ENCODE results near the gene SLFN11.
A peak's percentile ranks its signal among the peaks of the same experiment; 100 is the strongest.
"Not testable (repeated sequence)": the region's sequence is repeated elsewhere in the genome, so short reads cannot be mapped to it uniquely, and the experiment has no call there.

Gene SLFN11

DNA sequence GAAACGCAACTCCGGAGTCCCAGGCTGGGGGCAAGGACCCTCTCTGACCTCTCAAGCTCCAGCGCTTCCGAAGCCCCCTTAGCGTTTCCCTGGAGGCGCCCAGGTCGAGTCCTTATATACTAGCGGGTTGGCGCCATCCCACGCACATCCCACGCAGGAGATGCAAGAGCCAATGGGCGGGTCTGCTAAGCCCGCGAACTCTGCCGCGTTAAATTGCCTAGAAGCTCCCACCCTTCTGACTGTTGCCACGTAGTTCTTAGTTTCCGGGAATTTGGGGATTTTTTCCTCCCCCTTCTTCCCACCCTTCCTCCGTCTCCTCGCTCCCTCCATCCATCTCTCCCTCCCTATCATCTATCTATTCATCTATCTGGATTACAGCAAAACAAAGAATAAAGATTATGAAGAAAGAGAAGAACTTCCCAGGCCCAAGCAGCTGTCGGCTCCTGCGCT lies at the start of gene SLFN11:
Gene SLFN11 (minus strand): TSS at position 88 of the 450 bp plus-strand sequence. CDS start 9,814 bp downstream, outside the sequence.
- DNase-seq (ENCODE audit: low spot score) = peak; percentile 76

DNA sequence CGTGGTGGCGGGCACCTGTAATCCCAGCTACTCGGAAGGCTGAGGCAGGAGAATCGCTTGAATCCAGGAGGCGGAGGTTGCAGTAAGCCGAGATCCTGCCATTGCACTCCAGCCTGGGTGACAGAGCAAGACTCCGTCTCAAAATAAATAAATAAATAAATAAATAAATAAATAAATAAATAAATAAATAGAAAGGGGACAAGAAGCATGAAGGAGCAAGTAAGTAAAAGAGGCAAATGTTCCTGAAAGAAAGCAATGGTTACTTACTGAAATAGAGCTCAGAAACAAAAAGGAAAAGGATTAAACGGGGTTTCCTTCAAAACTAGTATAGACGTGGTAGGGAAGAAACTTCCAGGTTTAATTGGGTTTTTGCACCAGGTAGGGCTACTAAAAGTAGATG lies 47.6 kb upstream of the SLFN11 start:
- DNase-seq (ENCODE audit: low spot score) = not testable (repeated sequence)

- no peak for DNase-seq (ENCODE audit: low spot score)
Measured at GRCh38 chr17:35416659-35417058, 43.2 kb upstream of the SLFN11 start.

GRCh38 chr17:35414707-35415106 lies 41.3 kb upstream of the SLFN11 start:
- DNase-seq (ENCODE audit: low spot score) = not testable (repeated sequence)

DNA sequence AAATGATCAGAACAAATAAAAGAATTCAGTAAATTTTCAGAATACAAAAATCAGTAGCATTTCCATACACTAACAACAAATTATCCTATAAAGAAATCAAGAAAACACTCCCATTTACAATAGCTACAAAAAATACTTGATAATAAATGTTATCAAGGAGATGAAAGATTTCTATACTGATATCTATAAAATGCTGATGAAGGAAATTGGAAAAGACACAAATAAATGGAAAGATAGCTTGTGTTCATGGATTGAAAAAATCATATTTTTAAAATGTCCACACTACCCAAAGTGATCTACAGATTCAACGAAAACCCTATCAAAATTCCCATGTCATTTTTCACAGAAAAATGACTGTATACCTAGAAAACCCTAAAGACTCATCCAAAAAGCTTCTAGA lies 40.8 kb upstream of the SLFN11 start:
- no peak for DNase-seq (ENCODE audit: low spot score)

DNA sequence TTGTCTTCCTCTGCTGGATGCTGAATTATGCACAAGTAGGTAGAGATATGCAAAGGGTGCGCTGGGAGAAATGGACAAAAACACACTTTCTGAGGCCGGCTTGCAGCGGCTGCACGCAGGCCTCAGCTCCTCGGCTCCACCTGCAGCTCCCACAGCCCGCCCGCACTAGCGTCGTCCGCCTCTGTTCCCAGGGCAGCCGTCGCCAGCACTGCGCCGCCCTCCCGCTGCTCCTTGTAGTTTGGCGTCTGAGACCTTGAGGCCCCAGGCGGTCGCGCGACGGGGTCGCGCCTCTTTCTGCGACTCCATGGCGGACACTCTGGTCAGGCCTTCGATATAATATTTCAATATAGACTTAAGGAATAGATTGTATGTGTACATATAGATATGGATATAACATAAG lies 34.1 kb upstream of the SLFN11 start:
- DNase-seq (ENCODE audit: low spot score) = no peak

- no peak for DNase-seq (ENCODE audit: low spot score)
Measured at GRCh38 chr17:35406568-35406967, 33.1 kb upstream of the SLFN11 start.

- DNase-seq (ENCODE audit: low spot score) = peak; percentile 51
Measured at GRCh38 chr17:35404360-35404759, 30.9 kb upstream of the SLFN11 start.

GRCh38 chr17:35393783-35394182 lies 20.4 kb upstream of the SLFN11 start:
- DNase-seq (ENCODE audit: low spot score) = not testable (repeated sequence)

- no peak for DNase-seq (ENCODE audit: low spot score)
Measured at GRCh38 chr17:35390663-35391062, 17.2 kb upstream of the SLFN11 start.

GRCh38 chr17:35390156-35390555 lies 16.7 kb upstream of the SLFN11 start:
- no peak for DNase-seq (ENCODE audit: low spot score)

DNA sequence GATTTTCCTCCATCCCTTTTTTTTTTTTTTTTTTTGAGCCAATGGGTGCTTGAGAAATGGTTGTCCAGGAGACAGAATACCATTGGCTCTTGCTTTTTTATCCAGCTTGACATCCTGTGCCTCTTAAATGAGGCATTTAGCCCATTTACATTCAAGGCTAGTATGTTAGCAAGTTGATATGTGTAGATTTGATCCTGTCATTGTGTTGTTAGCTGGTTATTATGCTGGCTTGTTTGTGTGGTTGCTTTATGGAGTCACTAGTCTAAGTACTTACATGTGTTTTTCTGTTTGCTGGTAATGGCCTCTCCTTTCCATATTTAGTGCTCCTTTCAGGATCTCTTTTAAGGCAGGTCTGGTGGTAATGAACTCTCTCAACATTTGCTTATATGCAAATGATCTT lies 14.1 kb upstream of the SLFN11 start:
- no peak for DNase-seq (ENCODE audit: low spot score)

- DNase-seq (ENCODE audit: low spot score) = no peak
Measured at GRCh38 chr17:35377706-35378105, 4.3 kb upstream of the SLFN11 start.

GRCh38 chr17:35377068-35377467 lies 3.6 kb upstream of the SLFN11 start:
- no peak for DNase-seq (ENCODE audit: low spot score)

- no peak for DNase-seq (ENCODE audit: low spot score)
Measured at GRCh38 chr17:35376245-35376644, 2.8 kb upstream of the SLFN11 start.

GRCh38 chr17:35374766-35375344 lies 1.4 kb upstream of the SLFN11 start:
- DNase-seq (ENCODE audit: low spot score) = no peak

DNA sequence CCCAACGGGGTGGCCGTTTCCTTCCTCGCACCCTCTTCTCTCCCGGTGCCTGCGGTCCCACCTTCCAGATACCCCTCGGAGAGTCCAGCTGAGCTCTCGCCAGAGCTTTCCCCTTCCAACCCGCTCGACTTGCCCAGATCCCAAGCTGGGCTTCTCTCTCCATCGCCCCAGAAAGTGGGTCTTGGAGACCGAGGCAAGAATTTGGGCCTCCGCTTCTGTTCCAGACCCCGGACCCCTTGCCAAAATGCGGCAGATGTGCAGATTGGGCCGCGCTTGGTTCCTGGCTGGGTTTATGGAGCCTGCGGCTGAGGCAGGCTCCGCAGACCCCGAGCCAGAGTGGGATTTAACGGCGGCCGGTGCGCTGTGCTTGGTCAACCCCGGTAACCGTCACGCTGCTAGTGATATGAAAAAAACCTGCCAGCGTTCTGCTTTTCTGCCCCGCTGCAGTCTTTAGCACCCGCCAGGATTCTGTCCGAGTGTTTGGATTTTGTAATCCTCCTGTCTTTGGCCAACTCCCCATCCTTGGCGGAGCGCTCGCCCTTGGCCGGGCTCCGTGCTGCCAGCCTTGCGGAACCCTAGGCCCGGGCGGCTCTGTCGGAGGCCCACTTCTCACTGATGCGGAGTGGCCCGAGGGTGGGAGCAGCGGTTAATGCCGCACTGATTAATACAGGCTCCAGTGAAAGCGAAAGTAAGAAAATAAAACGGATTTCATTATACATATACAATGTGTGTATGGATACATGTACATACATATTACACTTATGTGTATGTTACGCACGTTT lies 754 bp upstream of the SLFN11 start:
- peak; percentile 39 for DNase-seq (ENCODE audit: low spot score)

GRCh38 chr17:35372846-35373533 lies 431 bp downstream of the SLFN11 start:
- no peak for DNase-seq (ENCODE audit: low spot score)

DNA sequence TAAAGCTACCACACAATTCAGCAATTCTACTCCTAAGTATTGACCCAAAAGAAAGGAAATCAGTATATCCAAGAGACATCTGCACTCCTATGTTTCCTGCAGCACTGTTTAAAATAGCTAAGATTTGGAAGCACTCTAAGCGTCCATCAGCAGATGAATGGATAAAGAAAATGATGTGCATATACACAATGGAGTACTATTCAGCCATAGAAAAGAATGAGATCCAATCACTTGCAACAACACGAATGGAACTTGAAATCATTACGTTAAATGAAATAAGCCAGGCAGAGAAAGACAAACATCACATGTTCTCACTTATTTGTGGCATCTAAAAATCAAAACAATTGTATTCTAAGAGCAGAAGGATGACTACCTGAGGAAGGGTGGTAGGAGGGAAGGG lies 1.5 kb downstream of the SLFN11 start:
- DNase-seq (ENCODE audit: low spot score) = no peak

DNA sequence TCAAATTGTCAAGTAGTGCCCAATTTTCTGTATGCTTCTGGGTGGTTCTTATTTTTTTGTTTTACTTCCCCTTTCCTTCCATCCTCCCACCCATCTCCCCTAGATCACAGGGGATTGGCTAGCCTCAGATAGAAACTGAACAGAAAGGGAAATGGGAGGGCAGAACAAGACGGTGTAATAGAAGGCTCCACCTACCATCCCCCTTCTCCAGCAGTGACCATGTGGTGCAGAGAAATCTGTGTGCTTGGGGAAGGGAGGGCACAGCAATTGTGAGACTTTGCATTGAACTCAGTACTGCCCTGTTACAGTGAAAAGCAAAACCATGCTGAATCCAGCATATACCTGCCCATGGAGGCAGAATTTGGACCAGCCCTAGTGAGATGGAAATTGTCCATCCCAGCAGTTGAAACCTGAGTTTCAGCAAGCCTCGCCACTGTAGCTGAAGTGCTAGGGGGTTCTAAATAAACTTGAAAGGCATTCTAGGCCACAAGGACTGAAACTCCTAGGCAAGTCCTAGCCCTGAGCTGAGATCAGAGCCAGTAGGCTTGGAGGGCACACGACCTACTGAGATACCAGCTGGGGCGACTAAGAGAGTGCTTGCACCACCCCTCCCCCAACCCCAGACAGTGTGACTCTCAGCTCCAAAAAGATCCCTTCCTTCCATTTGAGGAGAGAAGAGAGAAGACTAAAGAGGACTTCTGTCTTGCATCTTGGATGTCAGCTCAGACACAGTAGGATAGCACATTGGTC lies 5.2 kb downstream of the SLFN11 start:
- DNase-seq (ENCODE audit: low spot score) = peak; percentile 37

DNA sequence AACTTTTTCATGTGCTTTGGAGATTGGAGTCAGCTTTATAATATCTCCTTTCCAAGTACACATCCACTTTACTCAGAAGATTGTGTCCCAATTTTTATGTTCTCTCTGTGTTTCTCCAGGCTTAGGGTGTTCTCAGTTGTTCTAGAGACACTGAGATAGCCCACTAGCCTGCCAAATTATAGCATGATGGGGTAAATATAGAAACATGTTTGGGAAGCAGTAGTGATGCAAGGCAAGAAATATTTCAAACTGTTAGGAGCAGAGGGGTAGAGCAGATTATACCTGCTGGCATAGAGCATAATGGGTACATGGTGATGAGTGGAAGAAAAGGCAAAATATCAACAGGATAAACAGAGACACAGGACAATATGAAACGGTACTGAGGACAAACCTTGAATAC lies 12.4 kb downstream of the SLFN11 start:
- DNase-seq (ENCODE audit: low spot score) = no peak

DNA sequence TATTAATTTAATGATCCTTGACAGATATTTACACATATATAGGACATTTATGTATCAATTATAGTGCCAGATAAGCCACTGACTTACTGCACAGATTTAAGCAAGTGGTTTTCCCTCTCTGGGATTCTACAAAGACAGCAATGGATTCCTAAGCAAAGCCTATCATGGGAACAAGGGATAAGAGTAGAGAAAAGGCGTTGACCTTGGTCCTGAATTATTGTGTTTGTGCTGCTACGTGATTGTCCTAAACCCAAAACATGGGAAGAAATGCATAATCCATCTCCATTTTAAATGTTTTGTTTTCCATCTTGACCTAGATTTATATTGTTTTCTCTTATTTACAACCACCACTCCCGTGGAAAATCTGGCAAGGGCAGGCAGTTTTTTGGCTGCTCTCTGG lies 14.0 kb downstream of the SLFN11 start:
- no peak for DNase-seq (ENCODE audit: low spot score)
